ACC112 (cell line): ENCODE measurements around the gene KIAA0232.

ENCODE experiments used
- H2AFZ ChIP-seq: fragments of 200-600 bp; sonication (generic); one replicate; pipeline ENCODE4 v1.6.0; 2017; ENCODE audit warnings: antibody characterized with exemption, low read length; ENCODE audit not compliant: unreplicated experiment
- H3K27ac ChIP-seq: fragments of 200-600 bp; sonication (generic); 2 replicates; pipeline ENCODE4 v1.5.1; 2014; ENCODE audit warnings: low read depth, mild to moderate bottlenecking, antibody characterized with exemption, low read length, moderate library complexity
- H3K27me3 ChIP-seq: fragments of 200-600 bp; sonication (generic); 2 replicates; pipeline ENCODE4 v1.6.1; 2014; ENCODE audit warnings: mild to moderate bottlenecking, antibody characterized with exemption, low read length, moderate library complexity, mixed read lengths; ENCODE audit not compliant: insufficient read depth
- H3K36me3 ChIP-seq: fragments of 200-600 bp; sonication (generic); 2 replicates; pipeline ENCODE4 v1.6.1; 2016; ENCODE audit warnings: mild to moderate bottlenecking, antibody characterized with exemption, low read length, moderate library complexity, mixed read lengths; ENCODE audit not compliant: insufficient read depth
- H3K4me1 ChIP-seq: fragments of 200-600 bp; sonication (generic); one replicate; pipeline ENCODE4 v1.6.1; 2016; ENCODE audit warnings: low read length, mixed read lengths; ENCODE audit not compliant: insufficient read depth, unreplicated experiment, control insufficient read depth
- H3K4me3 ChIP-seq: fragments of 200-600 bp; sonication (generic); 2 replicates; pipeline ENCODE4 v1.5.1; 2014; ENCODE audit warnings: mild to moderate bottlenecking, low read depth, low read length
- H3K79me2 ChIP-seq: fragments of 200-600 bp; sonication (generic); one replicate; pipeline ENCODE4 v1.6.0; 2016; ENCODE audit warnings: low read length; ENCODE audit not compliant: control insufficient read depth, unreplicated experiment, insufficient read depth

KIAA0232 gene

GRCh38 chr4:6769989-6770420 is 12.5 kb upstream of the KIAA0232 start:
- no peak overlapping the region for H3K27ac ChIP-seq
- H3K36me3 ChIP-seq, result no peaks in the 10 kb centered on the region

GRCh38 chr4:6770581-6771228 is 11.8 kb upstream of the KIAA0232 start:
- H3K4me1 ChIP-seq, result peaks cover 14% of the 10 kb centered on the region
- H3K36me3 ChIP-seq, result no peaks in the 10 kb centered on the region
- no peak overlapping the region for H3K4me3 ChIP-seq
- H3K27ac ChIP-seq, result no peak overlapping the region
- H3K79me2 ChIP-seq, result no peaks in the 10 kb centered on the region
- H2AFZ ChIP-seq, result no peak overlapping the region
- H3K27me3 ChIP-seq, result 0 out of 2 replicates have a peak, but pooled peaks cover 2% of the 10 kb centered on the region

More at GRCh38 chr4:6769989-6770420, 12.5 kb upstream of the KIAA0232 start:
- no peaks in the 10 kb centered on the region for H3K27me3 ChIP-seq
- H3K79me2 ChIP-seq, result no peaks in the 10 kb centered on the region
- peaks cover 14% of the 10 kb centered on the region for H3K4me1 ChIP-seq
- H3K4me3 ChIP-seq, result no peak overlapping the region
- no peak overlapping the region for H2AFZ ChIP-seq

- H2AFZ ChIP-seq, result no peak overlapping the region
- H3K79me2 ChIP-seq, result no peaks in the 10 kb centered on the region
- H3K27ac ChIP-seq, result no peak overlapping the region
- 0 out of 2 replicates have a peak, but pooled peaks cover 3% of the 10 kb centered on the region for H3K27me3 ChIP-seq
- H3K36me3 ChIP-seq, result no peaks in the 10 kb centered on the region
- H3K4me3 ChIP-seq, result no peak overlapping the region
- H3K4me1 ChIP-seq, result peaks cover 14% of the 10 kb centered on the region
Observed at GRCh38 chr4:6771229-6771671, 11.3 kb upstream of the KIAA0232 start.

- no peak overlapping the region for H2AFZ ChIP-seq
- H3K79me2 ChIP-seq, result no peaks in the 10 kb centered on the region
- no peaks in the 10 kb centered on the region for H3K36me3 ChIP-seq
- H3K4me1 ChIP-seq, result peaks cover 14% of the 10 kb centered on the region
- no peak overlapping the region for H3K27ac ChIP-seq
- 0 out of 2 replicates have a peak, but pooled peaks cover 3% of the 10 kb centered on the region for H3K27me3 ChIP-seq
- H3K4me3 ChIP-seq, result no peak overlapping the region
Observed at GRCh38 chr4:6772223-6772928, 10.2 kb upstream of the KIAA0232 start.

GRCh38 chr4:6773106-6773505 is 9.4 kb upstream of the KIAA0232 start:
- no peak overlapping the region for H2AFZ ChIP-seq
- no peak overlapping the region for H3K27ac ChIP-seq
- H3K79me2 ChIP-seq, result no peaks in the 10 kb centered on the region
- peaks cover 8% of the 10 kb centered on the region for H3K4me1 ChIP-seq
- no peak overlapping the region for H3K4me3 ChIP-seq
- H3K36me3 ChIP-seq, result no peaks in the 10 kb centered on the region
- H3K27me3 ChIP-seq, result 0 out of 2 replicates have a peak, but pooled peaks cover 3% of the 10 kb centered on the region

GRCh38 chr4:6773616-6774540 is 8.6 kb upstream of the KIAA0232 start:
- H3K27ac ChIP-seq, result no peak overlapping the region
- H3K27me3 ChIP-seq, result 0 out of 2 replicates have a peak, but pooled peaks cover 3% of the 10 kb centered on the region
- H3K36me3 ChIP-seq, result no peaks in the 10 kb centered on the region
- peaks cover under 1% of the 10 kb centered on the region for H3K4me1 ChIP-seq
- no peak overlapping the region for H3K4me3 ChIP-seq
- no peaks in the 10 kb centered on the region for H3K79me2 ChIP-seq
- no peak overlapping the region for H2AFZ ChIP-seq

GRCh38 chr4:6775746-6776145 is 6.8 kb upstream of the KIAA0232 start:
- H3K36me3 ChIP-seq, result no peaks in the 10 kb centered on the region
- no peak overlapping the region for H3K4me3 ChIP-seq
- H2AFZ ChIP-seq, result no peak overlapping the region
- 0 out of 2 replicates have a peak, but pooled peaks cover 3% of the 10 kb centered on the region for H3K27me3 ChIP-seq
- H3K27ac ChIP-seq, result no peak overlapping the region
- no peaks in the 10 kb centered on the region for H3K79me2 ChIP-seq
- no peaks in the 10 kb centered on the region for H3K4me1 ChIP-seq

GRCh38 chr4:6776920-6777635 is 5.4 kb upstream of the KIAA0232 start:
- Histone ChIP-seq H3K4me1 (no peaks in the 10 kb centered on the region), H3K27ac (no peak overlapping the region), H3K27me3 (0 out of 2 replicates have a peak, but pooled peaks cover 3% of the 10 kb centered on the region), H3K4me3 (no peak overlapping the region), H3K36me3 (no peaks in the 10 kb centered on the region), H2AFZ (no peak overlapping the region), H3K79me2 (no peaks in the 10 kb centered on the region)

GRCh38 chr4:6777636-6778281 is 4.8 kb upstream of the KIAA0232 start:
- H3K27ac ChIP-seq, result no peak overlapping the region
- no peaks in the 10 kb centered on the region for H3K36me3 ChIP-seq
- H3K79me2 ChIP-seq, result no peaks in the 10 kb centered on the region
- no peak overlapping the region for H2AFZ ChIP-seq
- H3K4me3 ChIP-seq, result no peak overlapping the region
- H3K27me3 ChIP-seq, result 0 out of 2 replicates have a peak, but pooled peaks cover 3% of the 10 kb centered on the region
- no peaks in the 10 kb centered on the region for H3K4me1 ChIP-seq
